Upper lobe of left lung (tissue), 4 donors: ENCODE results near the gene MKLN1.

Source experiments
- EP300 ChIP-seq, 4 donors: sonication (generic); formaldehyde crosslinking; IDR thresholded peaks; one replicate each; pipeline ENCODE4 v1.5.1; 2017; ENCODE audit warnings: antibody characterized with exemption in 4 of 4, control low read depth in 2 of 4
- POLR2AphosphoS5 ChIP-seq, 2 donors: sonication (generic); formaldehyde crosslinking; IDR thresholded peaks; one replicate each; pipeline ENCODE4 v1.5.1; 2017; ENCODE audit warnings: antibody characterized with exemption in 2 of 2
- TF ChIP-seq, protein P1 (sequence below), 6 experiments: fragments of 450-650 bp in 4 of 6; fragments of 200-600 bp in 2 of 6; sonication (generic) in 2 of 6; IDR thresholded peaks; one replicate each; pipeline ENCODE4 v1.5.1; 2016 to 2019; ENCODE audit warnings: antibody characterized with exemption in 6 of 6

DNA sequence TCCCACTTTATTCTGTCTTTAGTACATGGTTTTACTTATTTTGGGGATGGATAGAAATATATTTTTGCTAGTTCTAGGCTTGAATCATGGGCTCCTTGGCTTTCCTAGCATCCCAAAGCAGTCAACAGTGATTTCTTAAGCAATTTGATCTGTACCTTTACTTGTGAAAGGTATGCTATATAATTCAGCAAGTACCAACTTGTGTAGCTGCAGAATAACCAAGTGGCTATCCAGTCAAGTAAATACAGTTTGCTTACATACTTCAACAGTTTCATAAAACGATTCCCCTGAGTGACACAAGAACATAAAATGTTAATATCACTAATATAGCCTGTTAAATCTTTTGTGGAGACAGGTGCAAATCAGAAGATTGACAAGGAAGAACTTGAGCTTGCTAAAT, 161.5 kb downstream of the MKLN1 start:
- TF ChIP-seq POLR2AphosphoS5 (IDR thresholded peaks at IDR 0.05) (no peak), EP300 (IDR thresholded peaks at IDR 0.05) (no peak)
- TF ChIP-seq, protein P1, sequence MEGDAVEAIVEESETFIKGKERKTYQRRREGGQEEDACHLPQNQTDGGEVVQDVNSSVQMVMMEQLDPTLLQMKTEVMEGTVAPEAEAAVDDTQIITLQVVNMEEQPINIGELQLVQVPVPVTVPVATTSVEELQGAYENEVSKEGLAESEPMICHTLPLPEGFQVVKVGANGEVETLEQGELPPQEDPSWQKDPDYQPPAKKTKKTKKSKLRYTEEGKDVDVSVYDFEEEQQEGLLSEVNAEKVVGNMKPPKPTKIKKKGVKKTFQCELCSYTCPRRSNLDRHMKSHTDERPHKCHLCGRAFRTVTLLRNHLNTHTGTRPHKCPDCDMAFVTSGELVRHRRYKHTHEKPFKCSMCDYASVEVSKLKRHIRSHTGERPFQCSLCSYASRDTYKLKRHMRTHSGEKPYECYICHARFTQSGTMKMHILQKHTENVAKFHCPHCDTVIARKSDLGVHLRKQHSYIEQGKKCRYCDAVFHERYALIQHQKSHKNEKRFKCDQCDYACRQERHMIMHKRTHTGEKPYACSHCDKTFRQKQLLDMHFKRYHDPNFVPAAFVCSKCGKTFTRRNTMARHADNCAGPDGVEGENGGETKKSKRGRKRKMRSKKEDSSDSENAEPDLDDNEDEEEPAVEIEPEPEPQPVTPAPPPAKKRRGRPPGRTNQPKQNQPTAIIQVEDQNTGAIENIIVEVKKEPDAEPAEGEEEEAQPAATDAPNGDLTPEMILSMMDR (IDR thresholded peaks at IDR 0.05): no peak
